ENCODE results near the gene NUPR1. TPM values are rescaled to one million over a fixed set of nuclear protein-coding genes. Genes with fewer than 3 reads are reported as not detected.
"Not testable (repeated sequence)": the region's sequence is repeated elsewhere in the genome, so short reads cannot be mapped to it uniquely, and the experiment has no call there.

The NUPR1 gene
- total RNA-seq, 1 experiment from 2014 or later, result 38.1 TPM

DNA sequence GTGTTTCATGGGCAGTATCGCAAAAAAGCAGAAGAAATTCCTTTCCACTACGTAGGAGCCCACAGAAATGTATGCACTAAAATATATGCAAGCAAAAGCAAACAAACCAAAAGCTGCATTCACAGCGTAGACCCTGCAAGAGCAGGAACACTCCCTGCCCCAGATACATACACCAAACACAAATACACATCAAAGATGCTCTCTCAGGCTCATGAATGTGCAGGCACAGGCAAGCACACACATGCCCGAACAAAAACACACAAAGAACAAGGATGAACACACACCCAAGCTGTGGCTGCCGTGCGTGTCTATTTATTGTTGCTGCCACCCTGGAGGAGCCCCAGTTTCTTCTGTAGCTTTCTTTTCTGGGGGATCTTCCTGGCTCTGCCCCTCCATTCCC lies 1.7 kb downstream of the NUPR1 start:
- Histone ChIP-seq H3K4me3 (peak overlapping the region; percentile 66), H3K36me3 (peaks cover 33% of the 10 kb centered on the region), H3K27me3 (no peaks in the 10 kb centered on the region), H3K9me3 (no peaks in the 10 kb centered on the region)
- DNase-seq, result no peak

DNA sequence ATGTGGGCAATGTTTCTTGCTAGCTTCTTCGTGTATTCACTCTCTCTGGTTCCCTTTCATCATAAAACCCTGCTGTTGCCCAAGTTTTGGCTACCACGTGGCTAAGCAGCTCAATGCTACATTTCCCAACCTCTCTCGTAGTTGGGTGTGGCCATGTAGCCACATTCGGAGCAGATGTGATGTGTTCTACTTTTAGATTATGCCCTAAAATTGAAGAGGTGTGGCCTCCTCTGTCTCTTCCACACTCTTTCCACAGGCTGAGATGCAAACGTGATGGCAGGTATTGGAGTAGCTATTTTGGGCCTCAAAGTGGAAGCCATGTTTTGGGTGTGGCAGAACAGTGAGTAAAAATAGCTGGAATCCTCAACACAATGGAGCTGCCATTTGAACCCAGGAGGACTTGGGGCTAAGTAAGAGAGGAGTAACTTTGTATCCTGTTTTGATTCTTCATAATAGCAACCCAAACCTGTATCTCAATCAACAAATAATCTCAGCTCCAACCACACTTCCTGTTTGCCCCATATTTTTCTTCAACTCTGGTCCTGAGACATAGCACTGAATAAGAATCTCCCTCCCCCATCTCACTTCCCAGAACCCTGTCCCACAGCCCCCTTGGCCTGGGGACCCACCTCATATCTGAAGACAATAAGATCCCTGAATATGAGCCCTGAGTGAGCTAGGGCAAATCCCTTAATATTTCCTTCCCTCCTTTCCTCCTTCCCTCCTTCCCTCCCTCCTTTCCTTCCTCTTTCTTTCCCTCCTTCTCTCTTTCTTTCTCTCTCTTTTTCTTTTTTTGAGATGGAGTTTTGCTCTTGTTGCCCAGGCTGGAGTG lies 4.0 kb downstream of the NUPR1 start:
- DNase-seq, result peak; percentile 11
- Histone ChIP-seq H3K9me3 (no peaks in the 10 kb centered on the region), H3K4me3 (no peak overlapping the region), H3K27me3 (no peaks in the 10 kb centered on the region), H3K36me3 (peaks cover 33% of the 10 kb centered on the region)

DNA sequence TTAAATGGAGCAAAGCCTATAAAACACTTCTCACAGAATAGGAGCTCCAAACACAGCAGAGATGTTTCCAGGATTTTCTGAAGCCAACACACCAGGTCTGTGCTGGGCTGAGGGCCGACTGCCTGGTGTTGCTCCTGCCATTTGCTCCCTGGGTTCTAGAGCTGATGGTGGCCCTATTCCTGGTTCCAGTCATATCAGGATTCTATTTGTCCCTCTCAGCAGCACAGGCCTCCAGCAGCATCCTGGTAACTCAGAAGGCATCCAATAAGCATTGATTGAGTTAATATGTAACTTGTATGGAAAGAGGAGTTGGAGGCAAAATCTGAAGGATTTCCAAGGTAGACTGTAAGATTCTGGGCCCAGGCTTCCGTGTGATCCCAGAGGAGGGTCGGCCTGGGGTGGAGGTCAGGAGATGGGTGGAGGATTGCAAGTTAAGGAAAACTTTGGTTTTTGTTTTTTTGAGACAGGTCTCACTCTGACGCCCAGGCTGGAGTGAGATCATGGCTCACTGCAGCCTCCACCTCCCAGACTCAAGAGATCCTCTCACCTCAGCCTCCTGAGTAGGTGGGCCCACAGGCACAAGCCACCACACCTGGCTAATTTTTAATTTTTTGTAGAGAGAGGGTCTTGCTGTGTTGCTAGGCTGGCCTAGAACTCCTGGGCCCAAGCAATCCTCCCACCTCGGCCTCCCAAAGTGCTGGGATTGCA lies 5.7 kb downstream of the NUPR1 start:
- peaks cover 33% of the 10 kb centered on the region for H3K36me3 ChIP-seq
- H3K27me3 ChIP-seq, result no peaks in the 10 kb centered on the region
- H3K4me3 ChIP-seq, result no peak overlapping the region
- no peak for DNase-seq
- no peaks in the 10 kb centered on the region for H3K9me3 ChIP-seq

DNA sequence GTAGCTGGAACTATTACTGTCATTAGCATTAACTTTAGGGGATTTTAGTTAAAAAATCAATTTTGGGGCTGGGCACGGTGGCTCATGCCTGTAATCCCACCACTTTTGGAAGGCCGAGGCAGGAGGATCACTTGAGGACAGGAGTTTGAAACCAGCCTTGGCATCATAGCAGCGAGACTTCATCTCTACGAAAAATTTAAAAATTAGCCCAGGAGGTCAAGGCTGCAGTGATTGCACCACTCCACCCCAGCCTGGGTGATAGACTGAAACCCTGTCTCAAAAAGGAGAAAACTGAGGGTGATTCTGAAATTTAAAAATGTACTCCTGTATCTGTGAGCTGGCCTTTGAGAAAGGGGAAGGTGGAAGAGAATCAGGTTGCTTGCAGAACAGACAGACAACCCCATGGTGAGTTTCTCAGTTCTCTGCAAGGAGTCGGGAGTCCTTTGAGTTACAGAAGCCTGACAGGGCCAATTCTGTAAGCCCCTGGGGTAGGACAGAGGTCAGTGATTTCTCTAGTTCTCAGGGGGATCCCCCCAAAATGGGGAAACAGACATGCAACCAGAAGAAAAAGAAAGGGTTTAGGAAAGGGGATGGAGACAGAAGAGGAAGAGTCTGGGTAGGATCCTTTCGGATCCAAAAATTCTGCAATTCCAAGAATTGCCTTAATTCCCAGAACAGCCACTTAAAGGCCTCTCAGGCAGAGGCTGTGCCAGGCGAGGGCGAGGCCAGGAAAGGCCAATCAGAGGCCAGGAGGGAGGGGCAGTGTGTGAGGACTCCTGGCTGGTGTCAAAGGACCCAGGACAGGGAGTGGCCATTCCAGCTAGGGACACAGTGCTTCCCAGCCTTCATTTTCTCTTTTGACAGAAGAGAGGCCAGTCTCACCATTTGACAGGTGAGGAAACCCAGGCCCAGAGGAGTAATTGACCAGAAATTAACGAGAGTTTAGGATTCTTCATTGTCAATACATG lies 6.7 kb downstream of the NUPR1 start:
- peaks cover 23% of the 10 kb centered on the region for H3K36me3 ChIP-seq
- DNase-seq, result peak; percentile 60
- no peak overlapping the region for H3K4me3 ChIP-seq
- no peaks in the 10 kb centered on the region for H3K27me3 ChIP-seq
- H3K9me3 ChIP-seq, result no peaks in the 10 kb centered on the region

DNA sequence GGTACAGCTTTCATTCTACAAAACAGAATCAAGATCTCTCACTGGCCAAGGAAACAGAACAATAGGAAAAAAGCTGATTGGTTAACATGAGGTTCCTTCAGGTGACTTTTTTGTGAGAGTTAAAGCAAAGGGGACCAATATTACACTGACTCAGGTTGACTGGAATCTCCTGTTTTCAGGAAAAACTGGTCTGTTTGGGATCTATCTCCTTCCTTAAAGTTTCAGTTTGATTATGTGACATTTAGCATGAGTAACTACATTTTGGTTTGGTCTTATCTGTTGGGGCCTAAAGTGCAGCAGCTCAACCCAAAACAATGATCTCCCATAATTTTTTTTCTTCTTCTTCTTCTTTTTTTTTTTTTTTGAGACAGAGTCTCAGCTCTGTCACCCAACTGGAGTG lies 9.7 kb downstream of the NUPR1 start:
- Histone ChIP-seq H3K27me3 (no peaks in the 10 kb centered on the region), H3K36me3 (no peaks in the 10 kb centered on the region), H3K4me3 (no peak overlapping the region), H3K9me3 (no peaks in the 10 kb centered on the region)
- DNase-seq, result no peak

DNA sequence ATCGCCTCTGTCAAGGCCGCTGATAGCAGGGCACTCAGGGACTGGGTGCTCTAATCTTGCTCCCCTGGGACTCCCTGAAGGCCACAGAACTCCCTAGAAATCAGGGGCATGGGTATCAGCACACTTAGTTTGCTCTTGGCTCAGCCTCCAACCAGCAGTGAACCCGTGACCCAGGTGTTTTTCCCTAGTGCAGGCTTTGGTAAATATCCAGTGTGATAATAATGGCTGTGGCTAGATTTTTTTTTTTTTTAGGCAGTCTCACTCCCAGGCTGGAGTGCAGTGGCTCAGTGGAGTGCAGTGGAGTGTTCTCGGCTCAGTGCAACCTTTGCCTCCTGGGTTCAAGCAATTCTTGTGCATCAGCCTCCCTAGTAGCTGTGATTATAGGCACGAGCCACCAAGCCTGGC lies 10.3 kb downstream of the NUPR1 start:
- no peak for DNase-seq
- no peaks in the 10 kb centered on the region for H3K36me3 ChIP-seq
- no peaks in the 10 kb centered on the region for H3K9me3 ChIP-seq
- no peaks in the 10 kb centered on the region for H3K27me3 ChIP-seq
- no peak overlapping the region for H3K4me3 ChIP-seq

DNA sequence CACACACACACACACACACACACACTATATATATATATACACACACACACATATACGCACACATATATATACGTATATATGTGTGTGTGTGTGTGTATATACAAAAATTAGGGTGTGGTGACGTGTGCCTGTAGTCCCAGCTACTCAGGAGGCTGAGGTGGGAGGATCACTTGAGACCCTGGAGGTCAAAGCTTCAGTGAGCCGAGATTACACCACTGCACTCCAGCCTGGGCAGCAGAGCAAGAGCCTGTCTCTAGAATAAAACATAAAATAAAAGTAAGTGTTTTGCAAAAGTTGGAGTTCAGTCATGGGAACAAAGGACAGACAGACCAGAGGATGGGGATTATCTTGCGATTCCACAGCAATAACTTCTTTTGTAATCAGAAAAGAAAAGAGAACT lies 10.8 kb downstream of the NUPR1 start:
- Histone ChIP-seq H3K9me3 (no peaks in the 10 kb centered on the region), H3K4me3 (no peak overlapping the region), H3K27me3 (no peaks in the 10 kb centered on the region), H3K36me3 (no peaks in the 10 kb centered on the region)
- no peak for DNase-seq

DNA sequence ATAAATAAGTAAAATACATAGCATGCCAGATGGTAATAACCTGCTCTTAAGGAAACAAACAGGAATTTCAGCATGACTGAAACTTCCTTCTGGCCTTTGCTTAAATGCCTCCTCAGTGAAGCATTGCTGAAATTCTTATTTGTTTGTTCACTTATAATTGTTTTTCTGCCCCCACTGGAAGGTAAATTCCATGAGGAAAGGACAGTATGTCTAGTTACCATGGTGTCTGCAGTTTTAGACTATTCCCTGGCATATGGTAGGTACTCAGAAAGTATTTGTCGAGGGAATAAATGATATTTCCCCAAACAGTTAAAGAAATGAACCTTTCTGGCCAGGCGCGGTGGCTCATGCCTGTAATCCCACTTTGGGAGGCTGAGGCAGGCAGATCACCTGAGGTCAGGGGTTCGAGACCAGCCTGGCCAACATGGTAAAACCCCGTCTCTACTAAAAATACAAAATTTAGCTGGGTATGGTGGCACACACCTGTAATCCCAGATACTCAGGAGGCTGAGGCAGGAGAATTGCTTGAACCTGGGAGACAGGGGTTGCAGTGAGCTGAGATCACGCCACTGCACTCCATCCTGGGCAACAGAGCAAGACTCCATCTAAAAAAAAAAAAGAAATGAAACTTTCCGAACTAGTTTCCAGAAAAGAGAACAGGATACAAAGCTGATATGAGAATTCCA lies 11.5 kb downstream of the NUPR1 start:
- H3K4me3 ChIP-seq, H3K27me3 ChIP-seq, DNase-seq, H3K9me3 ChIP-seq, H3K36me3 ChIP-seq: not testable (repeated sequence)

DNA sequence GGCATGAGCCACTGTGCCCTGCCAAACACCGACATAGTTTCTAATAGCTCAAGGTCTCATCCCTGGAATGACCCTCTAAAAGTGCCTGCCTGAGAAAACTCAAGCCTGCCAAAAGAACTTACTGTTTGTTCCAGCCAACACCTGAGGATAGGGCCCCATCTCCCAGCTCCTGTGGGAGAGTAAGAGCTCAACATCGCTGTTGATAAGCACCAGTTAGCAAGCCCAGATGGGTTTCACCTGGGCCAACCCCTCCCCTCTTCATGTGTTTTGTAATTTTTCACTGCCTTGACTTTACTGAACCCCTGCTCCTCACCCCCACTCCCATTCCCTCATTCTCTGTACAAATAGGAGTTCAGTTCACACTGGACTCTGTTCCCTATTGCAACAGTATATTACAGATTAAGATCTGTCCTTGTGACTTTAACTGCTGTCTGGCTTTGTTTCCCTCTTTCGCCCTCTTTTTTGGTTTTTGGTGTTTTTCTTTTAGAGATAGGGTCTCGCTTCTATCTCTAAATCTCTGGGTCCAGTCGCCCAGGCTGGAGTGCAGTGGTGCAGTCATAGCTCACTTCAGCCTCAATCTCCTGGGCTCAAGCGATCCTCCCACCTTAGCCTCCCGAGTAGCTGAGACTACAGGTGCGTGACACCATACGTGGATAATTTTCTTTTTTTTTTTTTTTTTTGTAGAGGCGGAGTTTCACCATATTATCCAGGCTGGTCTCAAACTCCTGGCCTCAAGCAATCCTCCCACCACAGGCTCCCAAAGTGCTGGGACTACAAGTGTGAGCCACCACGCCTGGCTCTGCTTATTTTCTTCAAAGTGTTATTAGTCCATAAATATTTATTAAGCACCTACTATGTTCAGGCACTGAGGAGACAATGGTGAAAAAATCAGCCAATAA lies 12.3 kb downstream of the NUPR1 start:
- DNase-seq, result no peak

DNA sequence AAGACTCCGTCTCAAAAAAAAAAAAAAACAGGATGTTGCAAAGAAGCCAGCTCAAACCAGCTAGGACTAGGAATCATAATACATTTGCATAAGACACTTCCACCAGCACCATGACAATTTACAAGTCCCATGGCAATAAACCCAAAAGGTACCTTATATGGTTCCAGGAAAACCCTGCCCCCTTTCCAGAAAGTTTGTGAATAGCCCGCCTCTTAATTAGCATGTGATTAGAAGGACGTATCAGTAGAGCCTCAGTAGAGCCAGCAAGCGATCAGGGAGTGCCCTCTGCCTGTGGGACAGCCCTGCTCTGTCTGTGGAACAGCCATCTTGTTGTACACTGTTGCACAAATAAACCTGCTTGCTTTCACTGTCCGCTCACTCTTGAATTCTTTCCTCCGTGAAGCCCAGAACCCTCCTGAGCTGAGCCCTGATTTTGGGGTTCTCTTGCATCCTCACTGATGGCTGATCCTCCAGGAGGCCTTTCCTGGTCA lies 14.0 kb downstream of the NUPR1 start:
- H3K9me3 ChIP-seq, result no peaks in the 10 kb centered on the region
- no peak for DNase-seq
- no peaks in the 10 kb centered on the region for H3K27me3 ChIP-seq
- H3K36me3 ChIP-seq, result no peaks in the 10 kb centered on the region
- H3K4me3 ChIP-seq, result no peak overlapping the region

More for the DNA sequence above, 12.3 kb downstream of the NUPR1 start:
- H3K4me3 ChIP-seq, result no peak overlapping the region
- H3K27me3 ChIP-seq, result no peaks in the 10 kb centered on the region
- H3K9me3 ChIP-seq, result no peaks in the 10 kb centered on the region
- no peaks in the 10 kb centered on the region for H3K36me3 ChIP-seq

DNA sequence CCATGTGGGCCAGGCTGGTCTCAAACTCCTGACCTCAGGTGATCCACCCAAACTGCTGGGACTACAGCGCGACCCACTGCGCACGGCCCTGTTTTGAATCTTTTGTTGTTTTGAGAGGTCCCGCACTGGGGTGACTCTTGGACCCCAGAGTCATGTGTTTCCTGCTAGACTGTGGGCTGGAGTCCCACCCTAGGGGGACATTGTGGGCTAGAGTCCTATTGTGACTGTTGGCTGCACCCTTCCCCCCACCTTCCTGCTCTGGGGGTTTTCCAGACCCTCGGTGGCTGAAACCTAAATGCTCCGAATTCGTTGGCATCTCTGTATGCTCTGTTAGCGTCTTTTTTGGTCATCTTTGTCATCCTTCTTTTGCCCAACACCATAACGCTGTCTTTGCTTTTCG lies 16.0 kb downstream of the NUPR1 start:
- H3K36me3 ChIP-seq, result no peaks in the 10 kb centered on the region
- no peaks in the 10 kb centered on the region for H3K27me3 ChIP-seq
- H3K9me3 ChIP-seq, result no peaks in the 10 kb centered on the region
- no peak for DNase-seq
- H3K4me3 ChIP-seq, result no peak overlapping the region

DNA sequence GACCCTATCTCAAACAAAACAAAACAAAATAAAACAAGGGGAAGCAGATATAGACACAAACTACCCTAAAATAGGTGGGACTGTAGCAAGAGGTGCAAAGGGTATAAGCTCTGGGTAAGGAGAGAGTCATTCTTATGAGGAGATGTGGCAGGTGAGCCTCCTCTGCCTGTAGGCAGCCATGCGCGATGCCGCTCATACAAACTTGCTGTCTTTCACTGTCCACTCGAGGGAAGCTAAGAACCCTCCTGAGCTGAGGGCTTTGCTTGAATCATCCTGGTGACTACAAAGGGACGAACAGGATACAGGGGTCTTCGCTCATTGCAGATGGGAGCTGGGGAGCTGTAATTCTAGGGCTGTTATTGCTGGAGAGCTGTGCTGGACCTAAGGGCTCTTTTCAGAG lies 17.3 kb downstream of the NUPR1 start:
- Histone ChIP-seq H3K27me3 (no peaks in the 10 kb centered on the region), H3K9me3 (no peaks in the 10 kb centered on the region), H3K36me3 (no peaks in the 10 kb centered on the region), H3K4me3 (no peak overlapping the region)
- DNase-seq, result no peak

DNA sequence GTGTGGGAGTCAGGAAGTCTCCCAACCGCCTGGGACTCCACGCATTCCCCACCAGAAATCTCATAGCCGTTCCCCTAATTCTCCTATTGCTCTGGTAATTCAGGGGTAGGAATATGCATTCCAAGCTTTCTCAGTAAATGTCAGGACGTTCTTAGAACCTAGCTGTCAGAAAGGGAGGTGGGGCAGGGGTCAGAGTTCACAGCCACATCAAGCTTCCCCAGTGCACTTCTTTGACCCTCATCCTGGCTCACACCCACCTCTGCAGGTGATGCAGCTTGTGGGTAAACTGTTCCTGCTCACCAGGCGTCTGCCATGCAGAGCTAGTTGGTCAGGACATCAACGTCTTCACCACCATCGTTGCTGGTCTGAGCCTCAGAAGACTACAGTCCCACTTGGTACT lies 18.1 kb downstream of the NUPR1 start:
- Histone ChIP-seq H3K36me3 (no peaks in the 10 kb centered on the region), H3K9me3 (no peaks in the 10 kb centered on the region), H3K27me3 (no peaks in the 10 kb centered on the region), H3K4me3 (no peak overlapping the region)
- no peak for DNase-seq

DNA sequence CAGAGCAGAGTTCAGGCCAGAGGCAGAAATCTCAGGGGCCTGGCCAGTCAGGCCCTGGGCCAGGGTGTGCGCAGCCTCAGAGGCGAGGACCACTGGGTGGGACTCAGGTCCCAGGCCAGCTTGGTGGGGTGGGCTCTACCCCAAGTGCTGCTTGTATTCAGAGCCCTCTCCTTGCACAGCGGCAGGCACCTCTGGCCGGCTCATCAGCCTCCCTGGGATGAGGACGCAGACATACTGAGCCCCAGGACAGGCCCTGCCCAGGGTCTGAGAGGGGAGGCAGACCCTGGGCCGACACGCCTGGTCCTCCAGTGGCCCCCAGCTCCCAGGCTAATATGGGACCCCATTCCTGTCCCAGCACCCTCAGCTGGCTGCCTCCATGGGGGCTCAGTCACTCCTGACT lies 24.5 kb downstream of the NUPR1 start:
- no peaks in the 10 kb centered on the region for H3K36me3 ChIP-seq
- no peak overlapping the region for H3K4me3 ChIP-seq
- H3K27me3 ChIP-seq, result no peaks in the 10 kb centered on the region
- DNase-seq, result no peak
- no peaks in the 10 kb centered on the region for H3K9me3 ChIP-seq

DNA sequence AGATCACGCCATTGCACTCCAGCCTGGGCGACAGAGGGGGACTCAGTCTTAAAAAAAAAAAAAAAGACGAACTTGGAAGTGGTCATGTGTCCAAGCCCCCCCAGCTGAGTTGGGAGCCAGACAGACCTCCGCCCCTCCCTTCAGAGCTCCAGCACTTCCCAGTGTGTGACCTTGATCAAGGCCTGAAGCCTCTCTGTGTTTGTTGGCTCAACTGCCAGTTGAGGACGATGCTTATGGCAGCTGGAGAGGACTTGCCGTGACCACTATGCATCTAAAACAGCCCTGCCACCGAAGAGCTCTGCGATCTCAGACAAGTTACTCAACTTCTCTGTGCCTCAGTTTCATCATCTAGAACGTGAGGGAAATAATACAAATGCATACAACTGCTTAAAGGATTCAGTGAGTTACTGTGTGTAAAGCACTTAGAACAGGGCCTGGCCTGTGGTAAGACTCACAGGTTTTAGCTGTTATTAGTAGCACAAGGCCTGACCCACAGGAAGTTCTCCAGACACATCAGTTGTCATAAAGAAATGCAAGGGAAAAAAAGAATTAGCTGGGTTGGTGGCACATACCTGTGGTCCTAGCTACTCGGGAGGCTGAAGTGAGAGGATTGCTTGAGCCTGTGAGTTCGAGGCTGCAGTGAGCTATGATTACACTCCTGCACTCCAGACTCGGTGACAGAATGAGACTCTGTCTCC lies 25.1 kb downstream of the NUPR1 start:
- Histone ChIP-seq H3K27me3 (no peaks in the 10 kb centered on the region), H3K9me3 (no peaks in the 10 kb centered on the region), H3K4me3 (no peak overlapping the region), H3K36me3 (no peaks in the 10 kb centered on the region)
- no peak for DNase-seq
